SK-N-SH (cell line): ENCODE measurements around the gene CUL7. TPM values are rescaled to one million over a fixed set of nuclear protein-coding genes. Genes with fewer than 3 reads are reported as not detected.

Source experiments
- CTCF ChIA-PET: fragments of 300-600, 350-600 bp; formaldehyde crosslinking; extraction: SDS; loops from one replicate; lab custom pipeline; 2021; lab: Yijun Ruan, JAX
- POLR2A ChIA-PET: fragments of 350-600 bp; sonication (Branson Sonifier 250); formaldehyde crosslinking; extraction: SDS; loops from one replicate; lab custom pipeline; 2020; ENCODE audit warnings: antibody characterized with exemption, inconsistent platforms; lab: Yijun Ruan, JAX
- DNase-seq: peaks from one replicate; pipeline ENCODE4 v3.0.0; 2012
- H2AFZ ChIP-seq: fragments of 200-600 bp; sonication (generic); 2 replicates; pipeline ENCODE4 v1.8.1; 2016; ENCODE audit warnings: antibody characterized with exemption, mild to moderate bottlenecking, low read depth
- H3F3A ChIP-seq: fragments of 200-600 bp; sonication (generic); replicated peaks from 2 replicates; pipeline ENCODE3; 2016; ENCODE audit warnings: antibody characterized with exemption, mild to moderate bottlenecking; ENCODE audit not compliant: insufficient read depth
- H3K27ac ChIP-seq, 2 experiments: fragments of 200-500 bp in 1 of 2; fragments of 200-600 bp in 1 of 2; sonication (Bioruptor generic) in 1 of 2; sonication (generic), shearing (Covaris generic) in 1 of 2; 2 replicates each; pipeline versions ENCODE4 v1.5.1 to v1.6.1; 2014 to 2016; ENCODE audit warnings: low read depth in 2 of 2, inconsistent platforms in 1 of 2, low read length in 1 of 2, mild to moderate bottlenecking in 1 of 2, mixed read lengths in 1 of 2
- H3K27me3 ChIP-seq: fragments of 200-600 bp; sonication (generic), shearing (Covaris generic); 2 replicates; pipeline ENCODE4 v1.6.1; 2016; ENCODE audit warnings: mixed run types; ENCODE audit not compliant: insufficient read depth
- H3K36me3 ChIP-seq, 2 experiments: fragments of 200-500 bp in 1 of 2; fragments of 200-600 bp in 1 of 2; sonication (Bioruptor generic) in 1 of 2; sonication (generic) in 1 of 2; replicated peaks in 1 of 2; 2 replicates each; pipeline versions ENCODE3 to v1.5.1; 2014 to 2016; ENCODE audit warnings: low read length in 1 of 2, mild to moderate bottlenecking in 1 of 2; ENCODE audit not compliant: insufficient read depth in 2 of 2, control insufficient read depth in 1 of 2
- H3K4me1 ChIP-seq, 2 experiments: fragments of 200-500 bp in 1 of 2; fragments of 200-600 bp in 1 of 2; sonication (Bioruptor generic) in 1 of 2; sonication (generic), shearing (Covaris generic) in 1 of 2; 2 replicates each; pipeline versions ENCODE4 v1.5.1 to v1.6.1; 2014 to 2016; ENCODE audit warnings: low read depth in 1 of 2, low read length in 1 of 2, mixed run types in 1 of 2; ENCODE audit not compliant: insufficient read depth in 2 of 2, control insufficient read depth in 1 of 2
- H3K4me2 ChIP-seq: fragments of 200-600 bp; sonication (generic), shearing (Covaris generic); 2 replicates; pipeline ENCODE4 v1.6.1; 2017; ENCODE audit warnings: mixed run types
- H3K4me3 ChIP-seq, 2 experiments: fragments of 200-500 bp in 1 of 2; fragments of 200-600 bp in 1 of 2; sonication (Bioruptor generic) in 1 of 2; sonication (generic), shearing (Covaris generic) in 1 of 2; 2 replicates each; pipeline versions ENCODE4 v1.5.1 to v1.8.1; 2014 to 2016; ENCODE audit warnings: low read depth in 2 of 2, inconsistent platforms in 1 of 2, low read length in 1 of 2, mild to moderate bottlenecking in 1 of 2, mixed read lengths in 1 of 2, moderate library complexity in 1 of 2
- H3K79me2 ChIP-seq: fragments of 200-600 bp; sonication (generic); 2 replicates; pipeline ENCODE4 v1.8.1; 2017; ENCODE audit warnings: mild to moderate bottlenecking; ENCODE audit not compliant: insufficient read depth
- H3K9ac ChIP-seq: fragments of 200-600 bp; sonication (generic); 2 replicates; pipeline ENCODE4 v1.6.1; 2017; ENCODE audit warnings: mixed run types
- H3K9me2 ChIP-seq: fragments of 200-600 bp; sonication (generic); 2 replicates; pipeline ENCODE4 v1.6.1; 2017; ENCODE audit warnings: mixed run types
- H3K9me3 ChIP-seq: fragments of 200-600 bp; sonication (generic); 2 replicates; pipeline ENCODE4 v1.6.1; 2017; ENCODE audit warnings: mixed run types, mild to moderate bottlenecking, moderate library complexity
- H4K20me1 ChIP-seq: fragments of 200-600 bp; sonication (generic); 2 replicates; pipeline ENCODE4 v1.6.1; 2017; ENCODE audit warnings: mild to moderate bottlenecking, mixed run types; ENCODE audit not compliant: insufficient read depth
- CHD2 ChIP-seq: fragments of 150-350 bp; IDR thresholded peaks from 2 replicates; pipeline ENCODE4 v1.6.1; 2018; ENCODE audit warnings: low read length; ENCODE audit not compliant: partially characterized antibody
- ELF1 ChIP-seq: IDR thresholded peaks from 2 replicates; pipeline ENCODE4 v1.4.0; 2012
- EZH2phosphoT487 ChIP-seq: fragments of 200-600 bp; sonication (generic); IDR thresholded peaks from 2 replicates; pipeline ENCODE4 v1.6.1; 2017; ENCODE audit warnings: low read depth, mixed run types, mild to moderate bottlenecking, antibody characterized with exemption, moderate library complexity, borderline replicate concordance
- FOSL2 ChIP-seq: IDR thresholded peaks from 2 replicates; pipeline ENCODE4 v1.4.0; 2012; ENCODE audit warnings: low read depth, mild to moderate bottlenecking, moderate library complexity, borderline replicate concordance
- FOXJ3 ChIP-seq: sonication (generic); formaldehyde crosslinking; IDR thresholded peaks from 2 replicates; pipeline ENCODE4 v1.5.1; 2020; ENCODE audit warnings: mild to moderate bottlenecking, missing genetic modification reagents
- FOXM1 ChIP-seq: IDR thresholded peaks from 2 replicates; pipeline ENCODE4 v1.4.0; 2012; ENCODE audit warnings: low read depth, mild to moderate bottlenecking
- GATA2 ChIP-seq: sonication (generic); formaldehyde crosslinking; IDR thresholded peaks from 2 replicates; pipeline ENCODE4 v1.5.0; 2020; ENCODE audit warnings: mild to moderate bottlenecking, missing genetic modification reagents
- JUND ChIP-seq: IDR thresholded peaks from 2 replicates; pipeline ENCODE4 v1.4.0; 2012
- MAX ChIP-seq: IDR thresholded peaks from 2 replicates; pipeline ENCODE4 v1.4.0; 2012; ENCODE audit warnings: low read depth
- NFIC ChIP-seq: IDR thresholded peaks from 2 replicates; pipeline ENCODE4 v1.4.0; 2012; ENCODE audit warnings: borderline replicate concordance
- RCOR1 ChIP-seq: fragments of 150-350 bp; IDR thresholded peaks from 2 replicates; pipeline ENCODE4 v1.6.1; 2017; ENCODE audit warnings: antibody characterized with exemption, low read length
- REST ChIP-seq: IDR thresholded peaks from 2 replicates; pipeline ENCODE4 v1.6.1; 2012; ENCODE audit warnings: mild to moderate bottlenecking, low read depth, low read length, moderate library complexity
- RFX5 ChIP-seq: IDR thresholded peaks from 2 replicates; pipeline ENCODE4 v1.6.1; 2012; ENCODE audit warnings: mild to moderate bottlenecking, improper control_type of control experiment, low read length
- RXRA ChIP-seq: IDR thresholded peaks from 2 replicates; pipeline ENCODE4 v1.4.0; 2012; ENCODE audit warnings: low read depth, mild to moderate bottlenecking, borderline replicate concordance
- SMC3 ChIP-seq: IDR thresholded peaks from 2 replicates; pipeline ENCODE4 v1.6.1; 2012; ENCODE audit warnings: low read depth, low read length, improper control_type of control experiment
- TAF1 ChIP-seq: IDR thresholded peaks from 2 replicates; pipeline ENCODE4 v1.6.1; 2012; ENCODE audit warnings: low read depth, mild to moderate bottlenecking, low read length, moderate library complexity, borderline replicate concordance
- TCF12 ChIP-seq: IDR thresholded peaks from 2 replicates; pipeline ENCODE4 v1.4.0; 2012
- USF2 ChIP-seq: fragments of 150-350 bp; IDR thresholded peaks from 2 replicates; pipeline ENCODE4 v1.6.1; 2017; ENCODE audit warnings: antibody characterized with exemption, low read length, low read depth, borderline replicate concordance
- YY1 ChIP-seq: IDR thresholded peaks from 2 replicates; pipeline ENCODE4 v1.4.0; 2012; ENCODE audit warnings: low read depth, mild to moderate bottlenecking
- ZBTB33 ChIP-seq: IDR thresholded peaks from 2 replicates; pipeline ENCODE4 v1.4.0; 2012; ENCODE audit warnings: low read depth, borderline replicate concordance
- WGBS: methylation state at CpG from one replicate; pipeline ENCODE4 v1.1.6; 2017; ENCODE audit warnings: low lambda C conversion rate; 5-methylcytosine and 5-hydroxymethylcytosine counted together
- polyA plus RNA-seq, 3 experiments: library from polyadenylated mRNA; depleted of rRNA; stranded (reverse); fragments of >200 nt; gene quantifications; 2 replicates each; pipeline ENCODE4 v1.2.3, GENCODE V29; 2012
- TF ChIP-seq, protein P1 (sequence below): fragments of 200-600 bp; sonication (generic); IDR thresholded peaks from 2 replicates; pipeline ENCODE4 v1.6.1; 2017; ENCODE audit warnings: antibody characterized with exemption, mild to moderate bottlenecking, moderate library complexity
- TF ChIP-seq, protein P2 (sequence below): IDR thresholded peaks from 2 replicates; pipeline ENCODE4; 2012

Gene CUL7
- polyA plus RNA-seq (2012; rRNA removed), result 46.9 and 59.6 TPM in 2 replicates
- polyA plus RNA-seq (2012; cell fraction: cytosol; rRNA removed), result 15.8 and 24.8 TPM in 2 replicates
- polyA plus RNA-seq (2012; cell fraction: nucleus; rRNA removed), result 138 and 153 TPM in 2 replicates

DNA sequence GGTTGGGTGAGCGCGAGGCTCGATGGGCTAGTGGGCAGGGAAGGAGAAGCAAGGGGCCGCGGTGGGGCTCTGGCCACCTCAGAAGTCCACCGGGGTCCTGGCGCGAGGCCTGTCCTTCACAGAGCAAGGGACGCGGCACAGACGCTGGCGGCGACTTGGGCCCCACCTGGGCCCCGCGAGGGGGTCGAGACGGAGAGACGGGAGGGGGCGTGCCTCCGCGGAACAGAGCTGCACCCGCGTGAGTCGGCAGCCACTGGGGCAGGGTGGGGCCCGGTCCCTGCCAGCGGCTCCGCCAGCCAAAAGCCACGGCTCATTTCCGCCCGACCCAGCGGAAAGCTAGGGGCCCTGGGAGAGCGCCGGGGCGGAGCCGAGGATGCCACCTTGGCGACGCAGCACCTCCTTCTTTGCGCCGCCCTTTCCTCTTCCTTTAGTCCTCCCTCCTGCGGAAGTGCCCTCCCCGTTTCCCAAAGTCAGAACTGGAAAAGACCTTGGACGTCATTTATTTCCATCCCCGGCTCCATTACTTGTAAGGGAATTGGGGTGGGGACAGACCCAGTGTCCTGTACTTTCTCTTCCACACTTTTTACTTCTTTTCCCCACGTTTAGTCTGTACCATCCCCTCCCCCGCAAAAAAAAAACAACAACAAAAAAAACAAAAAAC, at the start of gene CUL7:
TSS of gene CUL7 (minus strand) at position 307 of the 661 bp plus-strand sequence. CDS start 1,063 bp downstream, outside the sequence.
- H3K4me1 ChIP-seq, result peaks cover 11 to 32% of the 10 kb centered on the region in 2 experiments
- peaks cover 62% of the 10 kb centered on the region for H3K79me2 ChIP-seq
- peak within 1 kb of the TSS; percentile 98 for H3K9ac ChIP-seq
- no peaks in the 10 kb centered on the region for H4K20me1 ChIP-seq
- H3K9me3 ChIP-seq, result no peaks in the 10 kb centered on the region
- H3F3A ChIP-seq, result peaks cover 11% of the 10 kb centered on the region
- DNase-seq, result peak; percentile 98
- peaks cover 11 to 37% of the 10 kb centered on the region in 2 experiments for H3K36me3 ChIP-seq
- ChIA-PET POLR2A (interaction anchor here (0.6 to 2.5 kb wide), 18 partner anchors 11 to 521 kb away, joined by 3 to 8 read pairs (median 4); partner anchors contain the start of genes CNPY3, KLHDC3, MEA1 and PPP2R5D), CTCF (interaction anchor here (0.9 to 1.7 kb wide), 6 partner anchors 9 to 90 kb away, joined by 3 to 8 read pairs (median 4); no protein-coding TSS in a partner anchor)
- H3K27ac ChIP-seq, result peak within 1 kb of the TSS; percentile 87 to 88
- H3K4me3 ChIP-seq, result peak within 1 kb of the TSS; percentile 78 to 95
- no peaks in the 10 kb centered on the region for H3K9me2 ChIP-seq
- 0 out of 2 replicates have a peak within 1 kb of the TSS, but pooled peaks have one; percentile 1 for H2AFZ ChIP-seq
- WGBS, result 2% methylated on average over 24 of the region's 45 CpGs
- H3K4me2 ChIP-seq, result peak within 1 kb of the TSS; percentile 99
- no peaks in the 10 kb centered on the region for H3K27me3 ChIP-seq
- TF ChIP-seq NFIC (peak; percentile 36; the same call in 1 of the 2 replicates), SMC3 (no peak), TAF1 (peak; percentile 81), CHD2 (peak; percentile 75), RXRA (no peak), MAX (peak; percentile 87), REST (0 out of 2 replicates have a peak, but pooled peaks have one; percentile 26), ELF1 (peak; percentile 75), FOSL2 (no peak), EZH2phosphoT487 (no peak), RCOR1 (0 out of 2 replicates have a peak, but pooled peaks have one; percentile 11), GATA2 (CRISPR knock-in tag) (no peak), TCF12 (no peak), JUND (no peak), FOXJ3 (no peak), ZBTB33 (no peak), YY1 (peak; percentile 47; the same call in 1 of the 2 replicates), FOXM1 (no peak), RFX5 (peak; percentile 59; the same call in 1 of the 2 replicates), USF2 (0 out of 2 replicates have a peak, but pooled peaks have one; percentile 8)
- TF ChIP-seq, protein P1, sequence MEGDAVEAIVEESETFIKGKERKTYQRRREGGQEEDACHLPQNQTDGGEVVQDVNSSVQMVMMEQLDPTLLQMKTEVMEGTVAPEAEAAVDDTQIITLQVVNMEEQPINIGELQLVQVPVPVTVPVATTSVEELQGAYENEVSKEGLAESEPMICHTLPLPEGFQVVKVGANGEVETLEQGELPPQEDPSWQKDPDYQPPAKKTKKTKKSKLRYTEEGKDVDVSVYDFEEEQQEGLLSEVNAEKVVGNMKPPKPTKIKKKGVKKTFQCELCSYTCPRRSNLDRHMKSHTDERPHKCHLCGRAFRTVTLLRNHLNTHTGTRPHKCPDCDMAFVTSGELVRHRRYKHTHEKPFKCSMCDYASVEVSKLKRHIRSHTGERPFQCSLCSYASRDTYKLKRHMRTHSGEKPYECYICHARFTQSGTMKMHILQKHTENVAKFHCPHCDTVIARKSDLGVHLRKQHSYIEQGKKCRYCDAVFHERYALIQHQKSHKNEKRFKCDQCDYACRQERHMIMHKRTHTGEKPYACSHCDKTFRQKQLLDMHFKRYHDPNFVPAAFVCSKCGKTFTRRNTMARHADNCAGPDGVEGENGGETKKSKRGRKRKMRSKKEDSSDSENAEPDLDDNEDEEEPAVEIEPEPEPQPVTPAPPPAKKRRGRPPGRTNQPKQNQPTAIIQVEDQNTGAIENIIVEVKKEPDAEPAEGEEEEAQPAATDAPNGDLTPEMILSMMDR, result no peak; the same call in 1 of the 2 replicates
- TF ChIP-seq, protein P2, sequence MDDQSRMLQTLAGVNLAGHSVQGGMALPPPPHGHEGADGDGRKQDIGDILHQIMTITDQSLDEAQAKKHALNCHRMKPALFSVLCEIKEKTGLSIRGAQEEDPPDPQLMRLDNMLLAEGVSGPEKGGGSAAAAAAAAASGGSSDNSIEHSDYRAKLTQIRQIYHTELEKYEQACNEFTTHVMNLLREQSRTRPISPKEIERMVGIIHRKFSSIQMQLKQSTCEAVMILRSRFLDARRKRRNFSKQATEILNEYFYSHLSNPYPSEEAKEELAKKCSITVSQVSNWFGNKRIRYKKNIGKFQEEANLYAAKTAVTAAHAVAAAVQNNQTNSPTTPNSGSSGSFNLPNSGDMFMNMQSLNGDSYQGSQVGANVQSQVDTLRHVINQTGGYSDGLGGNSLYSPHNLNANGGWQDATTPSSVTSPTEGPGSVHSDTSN, result peak; percentile 70
